Measurements from ENCODE around the gene DCUN1D2.

The DCUN1D2 gene

GRCh38 chr13:113456116-113456702, 34.3 kb downstream of the DCUN1D2 start:
- H3K36me3 ChIP-seq = peaks cover 45 to 81% (median 66%) of the 10 kb centered on the region in 3 donors
- TF ChIP-seq CTCF (IDR thresholded peaks at IDR 0.05) = no peak
- DNase-seq = no peak
- no peaks in the 10 kb centered on the region for H3K9me3 ChIP-seq
- intact Hi-C loops (cut with DNase I; ENCODE audit: low total_unique reads) = loop anchor here (5.0 to 10.0 kb wide), 2 partner anchors 64 to 241 kb away; no protein-coding TSS in a partner anchor
- H3K27me3 ChIP-seq = no peaks in the 10 kb centered on the region
- no peak overlapping the region for H3K27ac ChIP-seq
- no peak overlapping the region for H3K4me3 ChIP-seq
- H3K4me1 ChIP-seq = no peaks in the 10 kb centered on the region

- Histone ChIP-seq H3K4me1 (no peaks in the 10 kb centered on the region), H3K27ac (no peak overlapping the region), H3K9me3 (no peaks in the 10 kb centered on the region), H3K27me3 (no peaks in the 10 kb centered on the region), H3K4me3 (no peak overlapping the region), H3K36me3 (peaks cover 37 to 73% (median 58%) of the 10 kb centered on the region in 3 donors)
- DNase-seq = no peak
- no peak for TF ChIP-seq CTCF (IDR thresholded peaks at IDR 0.05)
- intact Hi-C loops (cut with DNase I; ENCODE audit: low total_unique reads) = loop anchor here (5.0 to 10.0 kb wide), 2 partner anchors 63 to 241 kb away; no protein-coding TSS in a partner anchor
Observed at GRCh38 chr13:113455384-113455783, 35.1 kb downstream of the DCUN1D2 start.

GRCh38 chr13:113454936-113455335, 35.6 kb downstream of the DCUN1D2 start:
- DNase-seq = no peak
- intact Hi-C loops (cut with DNase I; ENCODE audit: low total_unique reads) = loop anchor here (5.0 to 10.0 kb wide), 2 partner anchors 63 to 240 kb away; no protein-coding TSS in a partner anchor
- TF ChIP-seq CTCF (IDR thresholded peaks at IDR 0.05) = no peak

GRCh38 chr13:113452942-113453901, 37.3 kb downstream of the DCUN1D2 start, which contains the start of gene ADPRHL1:
ADPRHL1 (minus strand) TSS chr13:113453488; CDS start chr13:113453437, 51 bp downstream.
- H3K4me3 ChIP-seq = no peak within 1 kb of the TSS
- H3K27me3 ChIP-seq = no peaks in the 10 kb centered on the region
- peaks cover 24 to 51% (median 36%) of the 10 kb centered on the region in 3 donors for H3K36me3 ChIP-seq
- no peak for DNase-seq
- no peak for TF ChIP-seq CTCF (IDR thresholded peaks at IDR 0.05)
- H3K4me1 ChIP-seq = no peaks in the 10 kb centered on the region
- H3K9me3 ChIP-seq = no peaks in the 10 kb centered on the region
- no peak within 1 kb of the TSS for H3K27ac ChIP-seq
- intact Hi-C loops (cut with DNase I; ENCODE audit: low total_unique reads) = loop anchor here (10.0 kb wide), 1 partner anchor 238 kb away; no protein-coding TSS in a partner anchor

More at GRCh38 chr13:113454936-113455335, 35.6 kb downstream of the DCUN1D2 start:
- H3K4me1 ChIP-seq = no peaks in the 10 kb centered on the region
- H3K27me3 ChIP-seq = no peaks in the 10 kb centered on the region
- H3K36me3 ChIP-seq = peaks cover 32 to 69% (median 54%) of the 10 kb centered on the region in 3 donors
- H3K27ac ChIP-seq = no peak overlapping the region
- no peak overlapping the region for H3K4me3 ChIP-seq
- no peaks in the 10 kb centered on the region for H3K9me3 ChIP-seq

GRCh38 chr13:113452466-113452865, 38.0 kb downstream of the DCUN1D2 start:
- no peak for DNase-seq
- no peak for TF ChIP-seq CTCF (IDR thresholded peaks at IDR 0.05)
- no peak overlapping the region for H3K4me3 ChIP-seq
- H3K27me3 ChIP-seq = no peaks in the 10 kb centered on the region
- H3K27ac ChIP-seq = no peak overlapping the region
- H3K4me1 ChIP-seq = no peaks in the 10 kb centered on the region
- peaks cover 19 to 44% (median 29%) of the 10 kb centered on the region in 3 donors for H3K36me3 ChIP-seq
- intact Hi-C loops (cut with DNase I; ENCODE audit: low total_unique reads) = loop anchor here (10.0 kb wide), 1 partner anchor 238 kb away; no protein-coding TSS in a partner anchor
- no peaks in the 10 kb centered on the region for H3K9me3 ChIP-seq

Measured in tibial artery (tissue), 4 donors.